ENCODE data around the gene CELF5.

DNA sequence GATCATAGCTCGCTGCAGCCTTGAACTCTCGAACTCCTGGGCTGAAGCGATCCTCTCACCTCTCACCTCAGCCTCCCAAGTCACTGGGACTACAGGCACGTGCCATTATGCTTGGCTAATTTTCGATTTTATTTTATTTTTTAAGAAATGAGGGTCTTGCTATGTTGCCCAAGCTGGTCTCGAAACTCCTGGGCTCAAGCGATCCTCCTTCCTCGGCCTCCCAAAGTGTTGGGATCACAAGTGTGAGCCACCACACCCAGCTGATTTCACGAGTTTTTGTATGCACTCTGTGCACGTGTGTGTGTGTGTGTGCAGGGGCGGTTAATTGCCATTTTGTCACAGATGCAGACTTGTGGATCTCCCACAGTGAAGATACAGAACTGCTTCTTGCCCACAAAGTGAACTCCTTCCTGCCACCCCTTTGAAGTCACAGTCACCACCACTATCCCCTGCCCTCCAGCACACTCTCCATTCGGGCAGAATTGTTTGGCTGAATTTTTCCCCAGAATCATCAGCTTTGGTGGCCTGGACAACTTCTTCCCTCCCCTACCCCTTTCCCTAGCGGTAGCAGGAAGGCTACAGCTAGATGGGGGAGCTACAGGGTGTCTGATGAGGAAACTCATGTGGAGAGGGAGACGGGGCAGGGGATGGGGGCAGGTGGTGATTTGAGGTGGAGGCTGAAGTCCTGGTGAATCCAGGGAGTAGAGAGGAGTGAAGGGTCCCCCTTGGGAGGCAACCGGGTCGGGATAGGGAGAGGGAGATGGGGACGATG, 59.6 kb downstream of the CELF5 start:
- no peak for TF ChIP-seq RAD21 (IDR thresholded peaks at IDR 0.05; ENCODE audit: low read depth)
- no peak for TF ChIP-seq TAF1 (IDR thresholded peaks at IDR 0.05; ENCODE audit: low read depth)

Measured in Ishikawa (cell line).